ENCODE data around the gene PHYHIPL. TPM values are rescaled to one million over a fixed set of nuclear protein-coding genes. Genes with fewer than 3 reads are reported as not detected.

The PHYHIPL gene
- total RNA-seq, 2 donors from 2014 or later, result not detected

DNA sequence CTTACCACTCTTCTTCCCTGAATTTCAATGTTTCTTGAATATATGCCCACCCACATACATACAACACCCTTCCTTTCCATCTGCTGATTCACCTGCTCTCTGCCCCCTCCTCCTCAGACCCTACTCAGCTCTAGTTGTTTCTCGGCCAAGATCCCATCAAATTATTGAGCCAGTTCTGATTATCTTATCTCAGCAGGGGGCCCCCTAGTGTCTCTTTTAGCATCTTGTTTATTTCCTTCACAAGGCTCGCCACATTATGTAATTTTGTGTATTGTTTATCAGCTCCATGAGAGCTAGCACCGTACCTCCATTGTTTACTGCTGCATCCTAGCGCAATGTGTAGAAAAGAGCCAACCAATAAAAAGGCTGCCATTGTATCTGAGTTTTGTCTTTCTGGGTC, 114.0 kb downstream of the PHYHIPL start:
- ATAC-seq (replicated peaks in 1 of 2), result no peak
- Mint-ChIP-seq H3K9me3 (peaks cover 0 to 1% of the 10 kb centered on the region in 2 donors), H3K36me3 (ENCODE audit: insufficient read depth in 2 of 2) (no peaks in the 10 kb centered on the region), H3K27me3 (ENCODE audit: low read depth) (no peaks in the 10 kb centered on the region), H3K27ac (no peak overlapping the region), H3K4me1 (ENCODE audit: low read depth) (no peaks in the 10 kb centered on the region), H3K4me3 (no peak overlapping the region)
- no peak for DNase-seq

Other genes starting within 250 kb of the PHYHIPL start
- gene FAM13C, start 185.9 kb downstream of the PHYHIPL start, total RNA-seq, result not detected

Data from activated T-cell treated with anti-CD3 and anti-CD28 coated beads, Interleukin-2, amount 50 U/mL, for 72 hours (primary cell).